ENCODE data around the gene TRIM5.

The TRIM5 gene

DNA sequence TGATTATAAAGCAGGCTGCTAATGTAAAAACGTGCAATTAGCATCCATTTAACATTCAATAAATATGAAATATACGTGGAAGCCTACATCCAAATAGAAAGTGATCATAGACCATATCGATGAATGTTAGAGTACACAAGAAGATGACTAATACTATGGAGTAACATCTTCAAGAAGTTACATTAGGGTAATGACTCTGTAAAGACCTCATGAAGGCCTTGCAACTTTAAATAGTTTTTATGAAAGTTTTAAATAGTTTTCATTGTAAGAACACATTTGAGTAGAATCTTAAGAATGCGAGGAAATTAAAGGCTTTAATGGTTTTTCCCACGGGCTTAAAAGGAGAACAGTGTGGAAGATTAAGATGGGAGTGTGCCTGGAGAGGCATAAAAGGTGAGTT, 58.7 kb downstream of the TRIM5 start:
- 100% methylated on average over 1 of the region's 5 CpGs for WGBS (ENCODE audit: insufficient coverage, insufficient read length)
- Histone ChIP-seq H3K4me1 (ENCODE audit: control insufficient read depth, insufficient read depth, low read length) (peaks cover 3% of the 10 kb centered on the region; the same call in 1 of the 2 replicates), H3K36me3 (ENCODE audit: control insufficient read depth, insufficient read depth, low read length) (no peaks in the 10 kb centered on the region), H3K9me3 (ENCODE audit: control insufficient read depth, insufficient read depth, low read length) (no peaks in the 10 kb centered on the region), H3K27me3 (ENCODE audit: control insufficient read depth, insufficient read depth, low read length) (no peaks in the 10 kb centered on the region), H3K4me3 (ENCODE audit: low read length) (no peak overlapping the region), H3K27ac (ENCODE audit: low read length) (no peak overlapping the region)
- DNase-seq (ENCODE audit: low read depth, low spot score) = no peak

DNA sequence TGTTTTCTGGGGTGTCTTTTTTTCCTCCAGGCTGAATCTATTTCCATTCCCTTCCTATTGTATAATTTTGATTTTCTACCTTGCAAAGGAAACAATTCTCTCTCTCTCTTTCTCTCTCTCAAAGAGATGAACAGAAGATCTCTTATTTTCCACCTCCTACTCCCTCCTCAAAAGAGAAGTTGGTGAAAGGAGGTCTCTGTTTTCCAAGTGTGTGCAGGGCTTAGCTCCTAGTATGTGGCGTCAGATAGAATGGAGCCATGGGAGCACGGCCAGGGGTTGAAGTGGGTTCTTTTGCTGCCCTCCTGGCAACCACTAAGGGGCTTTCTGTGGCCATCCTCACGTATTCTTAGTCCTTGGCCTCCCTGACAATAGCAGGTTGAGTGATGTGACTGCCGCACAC, 59.6 kb downstream of the TRIM5 start:
- Histone ChIP-seq H3K36me3 (ENCODE audit: control insufficient read depth, insufficient read depth, low read length) (no peaks in the 10 kb centered on the region), H3K4me3 (ENCODE audit: low read length) (no peak overlapping the region), H3K27ac (ENCODE audit: low read length) (no peak overlapping the region), H3K9me3 (ENCODE audit: control insufficient read depth, insufficient read depth, low read length) (no peaks in the 10 kb centered on the region), H3K27me3 (ENCODE audit: control insufficient read depth, insufficient read depth, low read length) (no peaks in the 10 kb centered on the region), H3K4me1 (ENCODE audit: control insufficient read depth, insufficient read depth, low read length) (peaks cover 3% of the 10 kb centered on the region; the same call in 1 of the 2 replicates)
- WGBS (ENCODE audit: insufficient coverage, insufficient read length) = no CpG with 5 or more reads among the region's 4 CpGs
- no peak for DNase-seq (ENCODE audit: low read depth, low spot score)

DNA sequence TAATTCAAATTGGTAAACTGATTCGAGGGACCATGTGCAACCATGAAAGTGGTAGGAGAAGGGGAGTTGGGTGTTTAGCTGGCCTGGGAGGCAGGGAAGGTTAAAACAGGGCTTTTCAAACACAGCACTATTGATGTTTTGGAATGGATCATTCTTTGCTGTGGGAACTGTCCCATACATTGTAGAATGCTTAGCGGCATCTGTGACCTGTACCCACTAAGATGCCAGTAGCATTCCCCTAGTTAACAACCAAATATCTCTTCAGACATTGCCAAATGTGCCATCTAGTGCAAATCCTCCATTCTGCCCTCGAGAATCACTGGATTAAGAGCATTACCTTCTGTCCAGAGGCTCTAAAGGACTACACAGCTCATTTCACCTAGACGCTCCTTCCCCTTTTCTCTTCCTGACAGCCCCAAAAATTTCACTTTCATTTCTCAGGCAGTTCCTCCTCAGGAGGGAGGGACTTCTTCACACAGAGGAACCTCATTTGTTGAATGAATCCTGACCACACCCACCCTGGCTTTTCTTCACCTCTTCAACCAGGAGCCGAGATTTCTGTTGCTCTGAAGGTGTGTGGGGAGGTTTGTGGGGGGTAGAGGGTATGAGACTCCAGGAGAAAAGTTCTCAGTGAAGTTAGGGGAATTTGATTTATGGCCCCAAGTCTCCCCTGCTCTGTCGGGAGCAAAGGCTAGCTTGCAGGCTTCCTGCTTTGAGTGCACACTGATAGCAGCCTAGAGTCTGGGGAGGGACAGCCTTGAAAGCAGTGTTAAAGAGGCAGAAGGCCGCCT, 60.2 kb downstream of the TRIM5 start, which contains the start of gene TRIM34:
Gene TRIM34 (plus strand): TSS at position 513 of the 791 bp plus-strand sequence. CDS start 7,331 bp downstream, outside the sequence.
- H3K27me3 ChIP-seq (ENCODE audit: control insufficient read depth, insufficient read depth, low read length) = no peaks in the 10 kb centered on the region
- WGBS (ENCODE audit: insufficient coverage, insufficient read length) = no CpG with 5 or more reads among the region's 7 CpGs
- H3K4me3 ChIP-seq (ENCODE audit: low read length) = no peak within 1 kb of the TSS
- H3K4me1 ChIP-seq (ENCODE audit: control insufficient read depth, insufficient read depth, low read length) = peaks cover 3% of the 10 kb centered on the region; the same call in 1 of the 2 replicates
- H3K27ac ChIP-seq (ENCODE audit: low read length) = no peak within 1 kb of the TSS
- DNase-seq (ENCODE audit: low read depth, low spot score) = peak; percentile 29
- H3K36me3 ChIP-seq (ENCODE audit: control insufficient read depth, insufficient read depth, low read length) = no peaks in the 10 kb centered on the region
- H3K9me3 ChIP-seq (ENCODE audit: control insufficient read depth, insufficient read depth, low read length) = no peaks in the 10 kb centered on the region

DNA sequence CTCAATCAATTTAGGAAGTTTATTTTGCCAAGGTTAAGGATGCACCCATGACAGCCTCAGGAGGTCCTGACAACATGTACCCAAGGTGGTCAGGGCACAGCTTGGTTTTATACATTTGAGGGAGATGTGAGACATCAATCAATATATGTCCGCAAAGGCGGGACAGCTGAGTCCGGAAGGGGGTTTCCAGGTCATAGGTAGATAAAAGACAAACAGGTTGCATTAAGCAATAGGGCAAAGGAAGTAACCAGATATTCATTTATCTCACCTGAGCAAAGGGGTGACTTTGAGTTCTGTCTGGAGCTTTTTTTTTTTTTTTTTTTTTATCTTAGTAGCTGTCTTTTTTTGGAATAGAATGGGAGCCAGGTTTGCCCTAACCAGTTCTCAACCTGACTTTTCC, 62.1 kb downstream of the TRIM5 start:
- peaks cover 3% of the 10 kb centered on the region; the same call in 1 of the 2 replicates for H3K4me1 ChIP-seq (ENCODE audit: control insufficient read depth, insufficient read depth, low read length)
- no peak for DNase-seq (ENCODE audit: low read depth, low spot score)
- no peak overlapping the region for H3K4me3 ChIP-seq (ENCODE audit: low read length)
- H3K27ac ChIP-seq (ENCODE audit: low read length) = no peak overlapping the region
- H3K27me3 ChIP-seq (ENCODE audit: control insufficient read depth, insufficient read depth, low read length) = no peaks in the 10 kb centered on the region
- H3K9me3 ChIP-seq (ENCODE audit: control insufficient read depth, insufficient read depth, low read length) = no peaks in the 10 kb centered on the region
- WGBS (ENCODE audit: insufficient coverage, insufficient read length) = no CpG with 5 or more reads among the region's 3 CpGs
- no peaks in the 10 kb centered on the region for H3K36me3 ChIP-seq (ENCODE audit: control insufficient read depth, insufficient read depth, low read length)

DNA sequence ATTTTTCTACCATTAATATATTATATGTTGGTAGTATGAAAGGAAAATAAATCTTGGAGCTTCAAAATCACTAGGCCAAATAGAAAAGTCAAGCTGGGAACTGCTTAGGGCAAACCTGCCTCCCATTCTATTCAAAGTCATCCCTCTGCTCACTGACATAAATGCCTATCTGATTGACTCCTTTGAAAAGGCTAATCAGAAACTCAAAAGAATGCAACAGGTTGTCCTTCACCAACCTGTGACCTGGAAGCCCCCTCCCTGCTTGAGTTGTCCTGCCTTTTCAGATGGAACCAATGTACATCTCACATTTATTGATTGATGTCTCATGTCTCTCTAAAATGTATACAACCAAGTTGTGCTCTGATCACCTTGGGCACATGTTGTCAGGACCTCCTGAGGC, 63.3 kb downstream of the TRIM5 start:
- H3K9me3 ChIP-seq (ENCODE audit: control insufficient read depth, insufficient read depth, low read length) = no peaks in the 10 kb centered on the region
- H3K4me1 ChIP-seq (ENCODE audit: control insufficient read depth, insufficient read depth, low read length) = peaks cover 3% of the 10 kb centered on the region; the same call in 1 of the 2 replicates
- H3K27me3 ChIP-seq (ENCODE audit: control insufficient read depth, insufficient read depth, low read length) = no peaks in the 10 kb centered on the region
- H3K4me3 ChIP-seq (ENCODE audit: low read length) = no peak overlapping the region
- no peak for DNase-seq (ENCODE audit: low read depth, low spot score)
- no peaks in the 10 kb centered on the region for H3K36me3 ChIP-seq (ENCODE audit: control insufficient read depth, insufficient read depth, low read length)
- H3K27ac ChIP-seq (ENCODE audit: low read length) = no peak overlapping the region

DNA sequence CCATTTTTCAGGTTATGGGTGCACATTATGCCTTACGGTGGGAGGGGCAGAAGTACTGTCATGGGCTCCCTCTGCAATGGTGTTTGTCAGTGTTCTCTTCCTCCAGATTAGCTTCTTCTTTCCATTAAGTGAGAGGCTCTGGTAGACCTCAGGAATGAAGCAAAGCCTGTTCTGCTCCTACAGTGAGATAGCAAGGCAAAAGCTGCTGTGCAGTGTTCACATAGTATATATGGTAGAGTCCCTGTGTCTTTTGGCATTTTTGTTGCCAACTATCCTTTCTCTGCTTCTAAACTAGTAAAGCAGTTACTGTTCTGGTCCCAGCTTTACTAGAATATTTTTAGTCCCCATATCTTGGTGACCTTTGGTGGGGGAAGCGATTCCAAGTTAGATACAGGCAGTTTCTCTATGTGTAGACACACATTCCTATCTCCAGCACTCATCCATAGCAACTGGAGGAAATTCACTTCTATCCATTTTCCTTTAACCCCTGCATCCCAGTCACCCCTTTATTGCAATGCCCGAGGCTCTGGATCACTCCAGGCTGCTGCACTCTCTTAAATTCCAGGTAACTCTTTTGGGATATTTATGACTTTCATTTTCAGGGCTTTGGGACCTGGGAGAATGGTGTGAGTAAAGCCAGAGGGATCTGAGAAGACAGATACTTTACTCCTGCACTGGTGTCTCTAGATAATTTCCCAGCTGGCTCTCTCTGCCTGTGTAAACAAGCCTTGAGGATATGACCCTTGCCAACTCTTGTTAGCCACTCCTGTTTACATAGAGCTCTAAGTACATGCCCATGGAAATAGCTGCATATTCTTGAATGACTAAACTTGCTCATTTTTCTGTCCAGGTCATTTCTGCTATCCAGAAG, 64.0 kb downstream of the TRIM5 start:
- DNase-seq (ENCODE audit: low read depth, low spot score) = no peak
- no peak overlapping the region for H3K27ac ChIP-seq (ENCODE audit: low read length)
- no peaks in the 10 kb centered on the region for H3K27me3 ChIP-seq (ENCODE audit: control insufficient read depth, insufficient read depth, low read length)
- no peaks in the 10 kb centered on the region for H3K36me3 ChIP-seq (ENCODE audit: control insufficient read depth, insufficient read depth, low read length)
- WGBS (ENCODE audit: insufficient coverage, insufficient read length) = no CpG with 5 or more reads among the region's 3 CpGs
- no peaks in the 10 kb centered on the region for H3K9me3 ChIP-seq (ENCODE audit: control insufficient read depth, insufficient read depth, low read length)
- no peak overlapping the region for H3K4me3 ChIP-seq (ENCODE audit: low read length)
- H3K4me1 ChIP-seq (ENCODE audit: control insufficient read depth, insufficient read depth, low read length) = peaks cover 3% of the 10 kb centered on the region; the same call in 1 of the 2 replicates

DNA sequence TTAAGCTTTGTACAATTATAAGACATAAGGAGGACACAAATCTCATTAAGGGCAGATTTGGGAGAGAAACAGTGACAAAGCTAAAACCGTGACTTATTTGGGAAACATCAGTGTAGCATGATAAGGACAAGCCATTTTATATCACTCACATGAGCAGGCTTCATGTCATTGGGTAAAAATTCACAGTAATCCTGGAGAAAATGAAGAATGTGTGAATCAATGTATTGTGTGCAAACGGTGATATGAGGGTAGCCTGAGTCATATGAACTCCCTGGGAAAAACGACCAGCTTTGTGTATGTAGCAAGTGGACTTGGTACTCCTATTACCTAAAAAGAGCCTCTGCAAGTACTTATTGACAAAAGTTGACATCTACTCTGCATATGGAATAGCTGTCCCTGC, 66.1 kb downstream of the TRIM5 start:
- no peaks in the 10 kb centered on the region for H3K9me3 ChIP-seq (ENCODE audit: control insufficient read depth, insufficient read depth, low read length)
- no peak overlapping the region for H3K27ac ChIP-seq (ENCODE audit: low read length)
- H3K36me3 ChIP-seq (ENCODE audit: control insufficient read depth, insufficient read depth, low read length) = no peaks in the 10 kb centered on the region
- no CpG with 5 or more reads among the region's 3 CpGs for WGBS (ENCODE audit: insufficient coverage, insufficient read length)
- DNase-seq (ENCODE audit: low read depth, low spot score) = no peak
- H3K27me3 ChIP-seq (ENCODE audit: control insufficient read depth, insufficient read depth, low read length) = no peaks in the 10 kb centered on the region
- H3K4me3 ChIP-seq (ENCODE audit: low read length) = no peak overlapping the region
- H3K4me1 ChIP-seq (ENCODE audit: control insufficient read depth, insufficient read depth, low read length) = peaks cover 2% of the 10 kb centered on the region; the same call in 1 of the 2 replicates

All from iPS DF 6.9 (cell line).